Suppressor macrophage treated with lipopolysaccharide for 4 hours (primary cell): ENCODE data around the gene MS4A7.
"Not testable (repeated sequence)": the region's sequence is repeated elsewhere in the genome, so short reads cannot be mapped to it uniquely, and the experiment has no call there.

ENCODE experiments used
- DNase-seq: peaks from one replicate; pipeline ENCODE4 v3.0.0-alpha.2; 2020

Gene MS4A7, protein sequence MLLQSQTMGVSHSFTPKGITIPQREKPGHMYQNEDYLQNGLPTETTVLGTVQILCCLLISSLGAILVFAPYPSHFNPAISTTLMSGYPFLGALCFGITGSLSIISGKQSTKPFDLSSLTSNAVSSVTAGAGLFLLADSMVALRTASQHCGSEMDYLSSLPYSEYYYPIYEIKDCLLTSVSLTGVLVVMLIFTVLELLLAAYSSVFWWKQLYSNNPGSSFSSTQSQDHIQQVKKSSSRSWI

DNA sequence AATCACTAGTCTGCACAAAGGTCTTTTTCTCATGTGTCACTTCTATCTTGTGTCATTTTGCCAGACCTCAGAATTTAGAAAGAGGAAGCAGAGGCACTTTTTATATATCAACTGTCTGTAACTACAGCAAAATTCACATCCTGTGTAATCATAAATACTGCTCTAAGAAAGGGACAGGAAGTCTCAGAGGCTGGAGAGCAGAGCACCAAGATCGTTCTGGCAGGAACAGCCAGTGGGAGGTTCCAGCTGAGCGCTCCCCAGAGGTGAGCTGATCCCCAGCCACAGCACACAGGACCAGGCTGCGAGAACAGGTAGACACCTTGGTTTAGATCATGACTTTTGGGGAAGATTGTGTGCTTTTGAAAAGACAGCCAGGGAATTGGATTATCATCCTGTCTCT, at the start of gene MS4A7:
Gene MS4A7 (plus strand): TSS at position 179 of the 400 bp plus-strand sequence. CDS start 4,610 bp downstream, outside the sequence.
- peak; percentile 91 for DNase-seq

DNA sequence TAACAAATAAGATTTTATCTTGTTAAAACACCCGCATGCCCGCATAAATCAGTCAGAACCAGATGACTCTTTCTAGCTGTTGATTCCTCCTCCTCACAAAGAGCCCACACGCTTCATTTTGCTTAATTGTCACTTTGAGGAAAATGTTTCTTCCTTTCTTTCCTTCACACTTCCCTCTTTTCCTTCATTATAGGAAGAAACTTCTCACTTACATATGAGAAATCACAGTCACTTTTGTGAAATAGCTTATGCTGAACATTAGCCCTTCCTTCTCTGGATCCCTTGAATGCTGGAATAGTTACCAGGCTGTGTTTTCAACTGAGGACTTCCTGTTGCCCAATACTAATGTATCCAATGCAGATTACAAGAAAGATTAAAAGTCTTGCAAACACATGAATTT, 45.5 kb upstream of the MS4A7 start:
- DNase-seq: peak; percentile 73

DNA sequence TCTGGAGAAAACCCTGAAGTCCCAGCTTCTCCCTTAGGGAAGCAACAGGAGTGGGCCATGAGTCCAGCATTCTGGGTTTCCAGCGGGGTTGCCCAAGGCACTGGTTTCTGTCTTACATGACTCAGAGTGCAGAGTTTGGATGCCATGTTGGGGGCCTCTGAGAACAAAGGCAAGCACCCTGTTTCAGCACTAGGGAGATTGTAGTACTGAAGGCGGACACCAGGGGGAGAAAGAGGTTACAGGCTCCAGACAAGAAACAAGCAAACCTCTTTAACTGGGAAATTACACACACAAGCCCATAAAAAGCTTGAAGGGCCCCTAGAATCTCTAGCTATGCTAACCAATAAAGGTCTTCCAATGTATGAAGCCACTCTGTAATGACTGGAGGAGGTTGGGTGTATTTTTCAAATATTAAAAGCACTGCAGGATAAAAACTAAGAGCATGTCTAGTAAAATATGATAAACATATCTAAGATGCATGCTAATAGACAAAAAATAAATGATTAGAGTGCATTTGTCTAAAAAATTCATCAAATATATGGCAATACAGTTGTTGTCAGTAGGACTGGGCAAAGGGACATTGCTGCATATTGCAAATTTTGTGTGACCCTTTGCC, 44.2 kb upstream of the MS4A7 start:
- DNase-seq: peak; percentile 82

GRCh38 chr11:60336767-60337391, 41.5 kb upstream of the MS4A7 start:
- peak; percentile 50 for DNase-seq

DNA sequence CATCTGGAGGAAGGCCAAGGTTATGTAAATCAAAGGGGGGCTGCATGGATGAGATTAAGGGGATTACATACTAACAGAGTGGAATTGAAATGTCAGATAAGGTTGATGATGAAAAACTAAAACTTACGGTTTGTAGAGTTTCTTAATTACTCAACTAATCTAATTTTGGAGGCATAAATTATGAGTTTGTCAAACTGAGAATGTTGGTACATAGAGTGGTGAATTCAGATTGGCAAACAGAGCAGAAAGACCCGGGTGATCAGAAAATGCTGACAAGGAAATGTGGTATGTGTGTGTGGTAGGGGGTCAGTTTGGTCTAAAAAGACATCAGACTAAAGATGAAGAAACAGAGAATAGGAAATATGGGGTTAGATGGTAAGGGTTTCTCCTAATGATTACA, 40.3 kb upstream of the MS4A7 start:
- DNase-seq: no peak

GRCh38 chr11:60339356-60339755, 39.0 kb upstream of the MS4A7 start:
- DNase-seq: peak; percentile 55

GRCh38 chr11:60343094-60343704, 35.1 kb upstream of the MS4A7 start:
- DNase-seq: peak; percentile 49

DNA sequence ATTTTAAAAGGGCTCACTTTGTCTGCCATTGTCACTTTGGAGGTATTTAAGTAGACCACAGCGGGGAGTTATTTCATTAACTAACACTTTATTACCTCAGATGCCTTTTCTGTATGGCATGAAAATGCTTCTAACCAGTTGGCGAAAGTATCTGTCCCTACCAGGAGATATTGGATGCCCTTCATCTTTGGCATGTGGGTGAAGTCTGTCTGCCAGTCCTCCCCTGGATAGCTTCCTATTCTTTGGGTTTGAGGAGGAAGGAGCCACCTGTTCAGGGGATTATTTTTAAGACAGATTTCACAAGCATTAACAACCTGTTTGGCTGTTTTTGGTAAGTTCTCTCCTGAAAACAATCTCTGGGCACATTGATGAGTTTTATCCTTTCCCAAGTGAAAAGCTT, 34.2 kb upstream of the MS4A7 start:
- no peak for DNase-seq

- DNase-seq: peak; percentile 70
Measured at GRCh38 chr11:60345489-60345888, 32.8 kb upstream of the MS4A7 start.

DNA sequence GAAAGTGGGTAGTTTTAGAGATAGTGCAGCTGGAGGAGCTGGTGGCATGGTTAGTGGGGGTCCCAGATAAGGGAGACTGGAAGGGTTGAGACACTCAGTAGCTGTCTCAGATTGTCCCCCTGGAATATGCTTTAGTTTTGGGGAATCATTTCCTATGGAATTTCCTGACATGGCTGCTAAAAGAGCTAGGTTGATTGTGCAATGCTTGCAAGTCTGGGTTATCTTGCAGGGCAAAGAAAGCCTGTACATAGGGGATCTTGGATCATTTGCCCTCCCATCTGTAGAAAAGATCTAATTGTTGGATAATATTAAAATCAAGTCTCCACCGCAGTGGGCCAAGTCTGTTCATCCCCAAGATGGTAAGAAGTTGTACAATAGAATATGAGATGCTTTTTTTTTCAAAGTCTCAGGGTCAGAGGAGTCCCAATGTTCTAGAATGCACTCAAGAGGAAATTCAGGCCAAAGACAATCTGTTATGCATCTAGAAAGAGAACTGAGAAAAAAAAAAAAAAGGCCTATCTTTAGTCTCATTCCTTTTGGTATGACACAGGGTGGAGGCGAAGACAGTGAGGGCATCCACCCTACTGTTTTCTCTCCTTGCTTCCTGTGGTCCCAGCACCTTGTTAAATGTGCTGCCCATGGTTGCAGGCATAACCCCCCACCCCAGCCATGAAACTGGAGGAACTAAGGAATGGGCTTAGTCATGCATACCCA, 31.1 kb upstream of the MS4A7 start:
- no peak for DNase-seq

- no peak for DNase-seq
Measured at GRCh38 chr11:60348116-60348515, 30.2 kb upstream of the MS4A7 start.

GRCh38 chr11:60349990-60350389, 28.3 kb upstream of the MS4A7 start:
- peak; percentile 72 for DNase-seq

DNA sequence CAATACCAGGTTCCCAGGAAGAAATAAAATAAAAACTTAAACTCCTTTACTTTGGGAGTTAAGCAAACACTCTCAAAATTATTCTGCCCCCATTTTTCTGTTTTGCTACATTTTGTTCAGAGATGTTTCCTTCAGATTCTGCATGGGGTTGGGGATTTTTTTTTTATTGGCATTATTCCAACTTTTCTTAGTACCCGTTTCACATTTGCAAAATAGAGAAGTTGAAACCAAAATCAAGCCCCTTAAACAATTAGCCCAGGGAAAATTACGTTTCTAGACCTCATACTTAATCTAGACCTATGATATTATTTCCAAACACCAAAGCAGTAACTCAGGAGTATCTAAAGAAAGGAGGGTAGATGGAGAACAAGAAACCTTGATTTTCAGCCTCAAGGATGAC, 20.6 kb upstream of the MS4A7 start:
- DNase-seq: peak; percentile 77

DNA sequence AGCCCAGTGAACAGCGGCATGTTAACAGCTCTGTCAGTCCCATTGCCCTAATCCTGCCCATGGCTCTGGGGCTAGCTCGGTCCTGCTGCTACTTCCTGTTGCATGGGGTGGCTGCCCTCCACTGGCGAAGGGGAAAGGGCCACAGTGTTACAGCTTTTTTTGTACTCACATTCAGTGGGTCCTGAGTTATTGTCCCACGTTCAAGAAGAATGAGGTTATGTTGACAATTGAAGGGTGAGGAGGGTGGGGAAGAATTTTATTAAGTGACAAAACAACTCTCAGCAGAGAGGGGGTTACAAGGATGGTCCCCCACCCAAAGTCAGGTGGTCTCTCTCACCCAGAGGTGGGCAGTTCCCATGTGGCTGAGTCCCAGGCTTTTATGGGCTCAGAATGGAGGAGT, 17.7 kb upstream of the MS4A7 start:
- DNase-seq: no peak

GRCh38 chr11:60362241-60362640, 16.1 kb upstream of the MS4A7 start:
- DNase-seq: peak; percentile 62

- peak; percentile 91 for DNase-seq
Measured at GRCh38 chr11:60363542-60364470, 14.5 kb upstream of the MS4A7 start.

DNA sequence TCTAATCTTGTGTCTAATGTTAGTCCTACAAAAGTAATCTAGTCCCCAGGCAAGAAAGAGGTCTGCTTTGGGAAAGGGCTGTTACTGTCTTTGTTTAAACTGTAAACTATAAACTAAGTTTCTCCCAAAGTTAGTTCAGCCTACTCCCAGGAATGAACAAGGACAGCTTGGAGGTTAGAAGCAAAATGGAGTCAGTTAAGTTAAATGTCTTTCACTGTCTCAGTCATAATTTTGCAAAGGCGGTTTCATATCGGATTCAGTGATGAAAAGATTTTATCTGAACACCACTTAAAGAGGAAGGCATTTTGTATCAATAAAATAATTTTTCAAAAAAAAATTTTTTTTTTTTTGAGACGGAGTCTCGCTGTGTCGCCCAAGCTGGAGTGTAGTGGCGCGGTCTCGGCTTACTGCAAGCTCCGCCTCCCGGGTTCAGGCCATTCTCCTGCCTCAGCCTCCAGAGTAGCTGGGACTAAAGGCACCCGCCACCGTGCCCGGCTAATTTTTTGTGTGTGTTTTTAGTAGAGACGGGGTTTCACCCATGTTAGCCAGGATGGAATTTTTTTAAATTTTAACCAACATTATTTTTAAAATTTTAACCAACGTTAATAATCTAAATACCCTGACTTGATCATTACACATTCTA, 11.9 kb upstream of the MS4A7 start:
- not testable (repeated sequence) for DNase-seq

GRCh38 chr11:60367009-60367408, 11.3 kb upstream of the MS4A7 start:
- DNase-seq: peak; percentile 95

- no peak for DNase-seq
Measured at GRCh38 chr11:60367896-60368295, 10.4 kb upstream of the MS4A7 start.

GRCh38 chr11:60370252-60370810, 8.0 kb upstream of the MS4A7 start:
- DNase-seq: no peak

GRCh38 chr11:60370811-60371298, 7.5 kb upstream of the MS4A7 start:
- DNase-seq: peak; percentile 50
